HUDEP-2 (cell line): ENCODE data around the gene RHOXF1.
"Not testable (repeated sequence)": the region's sequence is repeated elsewhere in the genome, so short reads cannot be mapped to it uniquely, and the experiment has no call there.

Experiments
- DNase-seq, 76 experiments: peaks; one replicate each; lab custom pipeline; 2025; ENCODE audit not compliant: unreplicated experiment in 76 of 76; lab: John Stamatoyannopoulos, UW

RHOXF1 gene

GRCh38 chrX:120115438-120115963 lies at the start of gene RHOXF1:
Gene RHOXF1, minus strand, starts transcription at chrX:120115913. Its CDS starts 51 bp downstream, at chrX:120115862.
- no peak for DNase-seq

- not testable (repeated sequence) for DNase-seq
These were observed 43.4 kb upstream of the RHOXF1 start for GRCh38 chrX:120159086-120159485.

DNA sequence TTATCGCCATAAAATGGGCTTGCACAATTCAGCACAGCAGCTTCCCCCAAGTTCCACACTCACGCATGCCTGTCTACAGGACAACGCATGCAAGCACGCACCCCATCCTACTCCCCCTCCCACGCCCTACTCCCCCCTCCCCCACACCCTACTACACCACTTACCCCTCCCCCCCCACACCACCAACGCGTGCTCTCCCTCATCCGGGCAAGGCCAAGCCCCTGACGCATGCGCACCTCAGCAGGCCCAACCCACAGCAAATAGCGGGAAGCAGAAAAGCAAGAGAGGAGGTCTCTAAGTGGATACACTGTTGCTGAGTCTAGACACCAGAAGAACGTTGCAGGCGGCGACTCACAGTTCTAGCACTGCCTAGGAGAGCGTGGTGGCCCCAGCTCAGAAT lies 42.6 kb upstream of the RHOXF1 start, which contains the start of gene RHOXF2:
TSS of gene RHOXF2 (plus strand) at position 301 of the 400 bp plus-strand sequence. CDS start 138 bp downstream, outside the sequence.
- not testable (repeated sequence) for DNase-seq

GRCh38 chrX:120150109-120150744 lies 34.5 kb upstream of the RHOXF1 start:
- not testable (repeated sequence) for DNase-seq

DNA sequence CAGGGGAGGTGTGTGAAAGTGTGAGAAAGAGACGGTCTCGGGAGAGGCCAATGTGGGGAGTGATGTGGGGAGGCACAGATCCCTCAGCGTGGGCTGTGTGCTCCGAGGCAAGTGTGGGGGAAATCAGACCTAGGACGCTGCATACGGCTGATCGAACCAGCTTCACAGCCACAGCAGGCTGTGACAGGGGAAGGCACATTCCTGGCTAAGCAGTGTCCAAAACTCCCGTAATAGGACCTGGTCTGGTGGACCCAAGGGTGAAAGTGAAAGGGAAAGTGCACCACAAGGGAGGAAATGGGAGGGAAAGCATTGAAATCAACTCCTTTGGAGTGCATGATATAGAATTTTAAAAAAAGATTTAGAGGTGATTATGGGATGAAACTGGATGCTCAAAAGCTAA lies 31.8 kb upstream of the RHOXF1 start:
- DNase-seq, result no peak

GRCh38 chrX:120146323-120146722 lies 30.6 kb upstream of the RHOXF1 start:
- DNase-seq, result not testable (repeated sequence)

- no peak for DNase-seq
These were observed 29.7 kb upstream of the RHOXF1 start for GRCh38 chrX:120145295-120145925.

- no peak for DNase-seq
These were observed 28.6 kb upstream of the RHOXF1 start for GRCh38 chrX:120144178-120144844.

GRCh38 chrX:120140293-120140981 lies 24.7 kb upstream of the RHOXF1 start:
- no peak for DNase-seq

- DNase-seq, result no peak
These were observed 21.7 kb upstream of the RHOXF1 start for GRCh38 chrX:120137439-120137838.

DNA sequence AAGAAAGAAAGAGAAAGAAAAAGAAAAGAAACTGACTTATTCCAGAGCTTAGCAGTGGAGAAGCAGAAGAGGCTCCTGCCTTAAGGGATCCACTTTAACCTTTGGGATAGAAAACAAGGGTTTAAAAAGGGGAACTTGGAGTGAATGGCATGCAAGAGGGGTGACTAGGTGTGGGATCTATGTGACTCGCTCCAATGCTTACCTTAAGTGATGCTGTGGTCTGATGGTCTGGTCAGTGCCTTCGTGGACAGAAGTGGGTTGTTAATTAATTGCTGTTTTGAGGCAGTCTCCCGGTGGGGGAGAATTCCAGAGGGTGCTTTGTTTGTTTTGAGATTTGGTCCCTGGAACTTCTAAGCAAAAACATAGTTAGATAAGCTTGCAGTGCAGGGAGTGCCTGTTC lies 21.1 kb upstream of the RHOXF1 start:
- DNase-seq, result no peak

DNA sequence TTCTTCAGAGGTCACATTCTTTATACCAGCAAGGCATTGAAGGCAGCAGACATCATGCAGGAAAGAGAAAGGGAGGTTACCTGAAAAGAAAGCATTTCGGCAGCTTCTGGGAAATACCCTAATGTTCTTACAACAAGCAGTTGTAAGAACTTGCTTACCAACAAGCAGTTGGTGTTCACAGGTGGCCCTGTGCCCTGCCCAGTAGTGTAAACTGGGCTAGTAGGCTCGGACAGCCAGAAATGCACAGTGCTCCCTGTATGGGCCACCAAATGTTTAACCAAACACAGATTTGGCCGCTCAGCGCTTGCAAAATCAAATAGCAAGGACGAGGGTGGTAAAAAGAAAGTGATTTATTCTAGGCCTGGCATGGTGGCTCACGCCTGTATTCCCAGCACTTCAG lies 20.4 kb upstream of the RHOXF1 start:
- DNase-seq, result no peak

GRCh38 chrX:120128306-120128846 lies 12.7 kb upstream of the RHOXF1 start:
- DNase-seq, result not testable (repeated sequence)

GRCh38 chrX:120125444-120125843 lies 9.7 kb upstream of the RHOXF1 start:
- no peak for DNase-seq

GRCh38 chrX:120120223-120120622 lies 4.5 kb upstream of the RHOXF1 start:
- no peak for DNase-seq

GRCh38 chrX:120111611-120112010 lies 4.1 kb downstream of the RHOXF1 start:
- DNase-seq, result no peak

- no peak for DNase-seq
These were observed 6.3 kb downstream of the RHOXF1 start for GRCh38 chrX:120109378-120109777.

DNA sequence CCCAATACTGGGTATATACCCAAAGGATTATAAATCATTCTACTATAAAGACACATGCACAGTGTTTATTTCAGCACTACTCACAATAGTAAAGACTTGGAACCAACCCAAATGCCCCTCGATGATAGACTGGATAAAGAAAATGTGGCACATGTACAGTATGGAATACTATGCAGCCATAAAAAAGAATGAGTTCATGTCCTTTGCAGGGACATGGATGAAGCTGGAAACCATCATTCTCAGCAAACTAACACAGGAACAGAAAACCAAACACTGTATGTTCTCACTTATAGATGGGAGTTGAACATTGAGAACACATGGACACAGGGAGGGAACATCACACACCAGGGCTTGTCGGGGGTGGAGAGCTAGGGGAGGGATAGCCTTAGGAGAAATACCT lies 11.0 kb downstream of the RHOXF1 start:
- DNase-seq, result not testable (repeated sequence)

- not testable (repeated sequence) for DNase-seq
These were observed 14.7 kb downstream of the RHOXF1 start for GRCh38 chrX:120101057-120101456.

GRCh38 chrX:120090208-120090607 lies 25.5 kb downstream of the RHOXF1 start:
- DNase-seq, result no peak
